NB4 (cell line): Measurements from ENCODE around the gene KCNH3.

ENCODE experiments used
- CTCF ChIP-seq: IDR thresholded peaks from one replicate; pipeline ENCODE4 v1.5.1; 2012; ENCODE audit warnings: low read depth, low read length
- MAX ChIP-seq: IDR thresholded peaks from 2 replicates; pipeline ENCODE4 v1.6.1; 2011; ENCODE audit warnings: low read depth, low read length
- POLR2A ChIP-seq: IDR thresholded peaks from 2 replicates; pipeline ENCODE4 v1.6.1; 2011; ENCODE audit warnings: mild to moderate bottlenecking; ENCODE audit not compliant: insufficient read length; ENCODE audit errors: extremely low read depth

GRCh38 chr12:49496417-49497360 lies 42.1 kb upstream of the KCNH3 start:
- no peak for TF ChIP-seq POLR2A
- TF ChIP-seq CTCF = no peak
- TF ChIP-seq MAX = no peak
